OCI-LY3 (cell line): ENCODE data around the gene HHATL.

ENCODE experiments used
- H2AFZ ChIP-seq: fragments of 200-600, 300-600 bp; shearing (Covaris generic); 2 replicates; pipeline ENCODE4 v1.6.0; 2014; ENCODE audit warnings: antibody characterized with exemption, low read depth, low read length
- H3K27ac ChIP-seq: fragments of 200-600, 300-600 bp; sonication (generic); 2 replicates; pipeline ENCODE4 v1.5.1; 2014; ENCODE audit warnings: mild to moderate bottlenecking, low read length, moderate library complexity, mixed read lengths
- H3K27me3 ChIP-seq: fragments of 200-600, 300-600 bp; sonication (generic); 2 replicates; pipeline ENCODE4 v1.6.1; 2014; ENCODE audit warnings: low read depth, low read length, mixed read lengths
- H3K36me3 ChIP-seq: fragments of 200-600, 300-600 bp; sonication (generic); replicated peaks from 2 replicates; pipeline ENCODE3; 2014; ENCODE audit warnings: low read depth, low read length, mixed read lengths
- H3K4me1 ChIP-seq: fragments of 300-600, 200-600 bp; sonication (generic); 2 replicates; pipeline ENCODE4 v1.6.1; 2014; ENCODE audit warnings: low read length, mixed read lengths
- H3K4me2 ChIP-seq: fragments of 200-600, 300-600 bp; sonication (generic); 2 replicates; pipeline ENCODE4 v1.6.1; 2014; ENCODE audit warnings: low read length, mixed read lengths
- H3K4me3 ChIP-seq: fragments of 300-600, 200-600 bp; sonication (generic); 2 replicates; pipeline ENCODE4 v1.5.1; 2014; ENCODE audit warnings: antibody characterized with exemption, mild to moderate bottlenecking, low read length, moderate library complexity
- H3K79me2 ChIP-seq: fragments of 300-600, 200-600 bp; shearing (Covaris generic); 2 replicates; pipeline ENCODE4 v1.6.1; 2014; ENCODE audit warnings: mild to moderate bottlenecking, low read length, mixed read lengths
- H3K9ac ChIP-seq: fragments of 300-600, 200-600 bp; shearing (Covaris generic); 2 replicates; pipeline ENCODE4 v1.6.0; 2014; ENCODE audit warnings: mild to moderate bottlenecking, low read length, moderate library complexity
- H3K9me3 ChIP-seq: fragments of 200-600, 300-600 bp; shearing (Covaris generic); 2 replicates; pipeline ENCODE4 v1.6.1; 2014; ENCODE audit warnings: low read length, mixed read lengths; ENCODE audit not compliant: insufficient read depth
- H4K20me1 ChIP-seq: fragments of 200-600, 300-600 bp; sonication (generic); 2 replicates; pipeline ENCODE4 v1.6.1; 2016; ENCODE audit warnings: low read length, mixed read lengths; ENCODE audit not compliant: insufficient read depth
- CTCF ChIP-seq: fragments of 200-600, 300-600 bp; sonication (generic); IDR thresholded peaks from 2 replicates; pipeline ENCODE4 v1.5.1; 2014; ENCODE audit warnings: antibody characterized with exemption, low read length, low read depth
- EZH2phosphoT487 ChIP-seq: fragments of 200-600 bp; shearing (Covaris generic); IDR thresholded peaks from 2 replicates; pipeline ENCODE4 v1.6.1; 2018; ENCODE audit warnings: antibody characterized with exemption, mixed run types, low read depth

HHATL gene

DNA sequence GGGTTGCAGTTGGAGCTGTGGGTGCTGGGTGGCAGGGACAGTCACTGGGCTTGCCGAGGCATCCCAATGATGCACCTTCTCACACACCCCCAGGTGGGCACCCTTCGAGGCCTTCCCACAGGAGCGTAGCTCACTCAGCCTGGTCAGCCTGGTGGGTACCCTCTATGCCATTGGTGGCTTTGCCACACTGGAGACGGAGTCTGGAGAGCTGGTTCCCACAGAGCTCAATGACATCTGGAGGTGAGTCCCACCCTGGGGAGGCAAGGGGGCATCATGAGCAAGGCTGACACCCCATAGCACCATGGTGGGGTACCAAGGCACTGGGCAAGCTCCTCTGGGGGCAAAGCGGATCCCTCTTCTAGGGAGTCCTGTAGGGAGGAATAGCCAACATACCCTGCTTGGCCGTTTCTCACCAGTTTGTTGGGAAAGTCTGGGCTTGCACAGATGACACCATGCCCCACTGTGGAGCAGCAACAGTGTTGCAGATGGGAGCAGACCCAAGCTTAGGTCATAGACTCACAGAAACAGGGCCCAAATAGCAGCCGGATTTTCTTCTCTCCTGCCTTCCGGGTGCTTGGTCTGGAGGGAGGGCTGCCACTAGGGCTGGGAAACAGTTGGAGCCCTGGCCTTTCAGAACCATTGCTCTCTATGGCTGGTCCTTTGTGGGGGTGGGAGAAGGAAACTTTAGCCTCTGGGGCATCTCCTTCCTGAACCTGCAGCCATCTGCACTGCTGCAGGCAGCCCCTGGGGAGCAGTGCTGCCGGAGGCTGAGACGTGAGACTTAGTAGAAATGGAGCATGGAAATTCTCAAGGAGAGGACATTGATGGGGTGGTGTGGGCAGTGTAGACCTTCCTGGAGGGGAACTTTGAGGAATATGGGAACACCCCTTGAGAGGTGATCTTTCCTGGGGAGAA is 11.6 kb downstream of the HHATL start:
- Histone ChIP-seq H3K27ac (no peak overlapping the region), H3K9me3 (no peaks in the 10 kb centered on the region), H3K4me3 (no peak overlapping the region), H3K4me2 (no peak overlapping the region), H3K4me1 (no peaks in the 10 kb centered on the region), H3K79me2 (no peaks in the 10 kb centered on the region), H3K36me3 (no peaks in the 10 kb centered on the region), H4K20me1 (no peaks in the 10 kb centered on the region), H3K27me3 (peaks cover 24% of the 10 kb centered on the region), H3K9ac (no peak overlapping the region), H2AFZ (no peak overlapping the region)
- TF ChIP-seq EZH2phosphoT487 (no peak), CTCF (no peak)

- H3K36me3 ChIP-seq, result no peaks in the 10 kb centered on the region
- no peak overlapping the region for H3K4me2 ChIP-seq
- H4K20me1 ChIP-seq, result no peaks in the 10 kb centered on the region
- peaks cover 15% of the 10 kb centered on the region for H3K27me3 ChIP-seq
- no peak overlapping the region for H3K4me3 ChIP-seq
- TF ChIP-seq EZH2phosphoT487, result no peak
- TF ChIP-seq CTCF, result no peak
- H3K9ac ChIP-seq, result no peak overlapping the region
- no peak overlapping the region for H3K27ac ChIP-seq
- H3K79me2 ChIP-seq, result no peaks in the 10 kb centered on the region
- no peaks in the 10 kb centered on the region for H3K4me1 ChIP-seq
- no peaks in the 10 kb centered on the region for H3K9me3 ChIP-seq
- H2AFZ ChIP-seq, result no peak overlapping the region
Measured at GRCh38 chr3:42690191-42690590, 12.4 kb downstream of the HHATL start.

- Histone ChIP-seq H3K4me2 (no peak overlapping the region), H2AFZ (no peak overlapping the region), H3K4me3 (no peak overlapping the region), H3K36me3 (no peaks in the 10 kb centered on the region), H3K9ac (no peak overlapping the region), H3K27ac (no peak overlapping the region), H3K79me2 (no peaks in the 10 kb centered on the region), H3K27me3 (peaks cover 9% of the 10 kb centered on the region; the same call in 1 of the 2 replicates), H3K4me1 (no peaks in the 10 kb centered on the region), H3K9me3 (no peaks in the 10 kb centered on the region), H4K20me1 (no peaks in the 10 kb centered on the region)
- no peak for TF ChIP-seq EZH2phosphoT487
- TF ChIP-seq CTCF, result no peak
Measured at GRCh38 chr3:42689421-42690014, 13.1 kb downstream of the HHATL start.
